GM18909 (cell line): ENCODE data around the gene ERFE.
"Not testable (repeated sequence)": the region's sequence is repeated elsewhere in the genome, so short reads cannot be mapped to it uniquely, and the experiment has no call there.

Experiments
- ATAC-seq: cut with Tn5 transposase; IDR thresholded peaks from one replicate; pipeline ENCODE4 v1.9.1; 2021; ENCODE audit warnings: mild to moderate bottlenecking; ENCODE audit not compliant: unreplicated experiment, poor library complexity

The ERFE gene

DNA sequence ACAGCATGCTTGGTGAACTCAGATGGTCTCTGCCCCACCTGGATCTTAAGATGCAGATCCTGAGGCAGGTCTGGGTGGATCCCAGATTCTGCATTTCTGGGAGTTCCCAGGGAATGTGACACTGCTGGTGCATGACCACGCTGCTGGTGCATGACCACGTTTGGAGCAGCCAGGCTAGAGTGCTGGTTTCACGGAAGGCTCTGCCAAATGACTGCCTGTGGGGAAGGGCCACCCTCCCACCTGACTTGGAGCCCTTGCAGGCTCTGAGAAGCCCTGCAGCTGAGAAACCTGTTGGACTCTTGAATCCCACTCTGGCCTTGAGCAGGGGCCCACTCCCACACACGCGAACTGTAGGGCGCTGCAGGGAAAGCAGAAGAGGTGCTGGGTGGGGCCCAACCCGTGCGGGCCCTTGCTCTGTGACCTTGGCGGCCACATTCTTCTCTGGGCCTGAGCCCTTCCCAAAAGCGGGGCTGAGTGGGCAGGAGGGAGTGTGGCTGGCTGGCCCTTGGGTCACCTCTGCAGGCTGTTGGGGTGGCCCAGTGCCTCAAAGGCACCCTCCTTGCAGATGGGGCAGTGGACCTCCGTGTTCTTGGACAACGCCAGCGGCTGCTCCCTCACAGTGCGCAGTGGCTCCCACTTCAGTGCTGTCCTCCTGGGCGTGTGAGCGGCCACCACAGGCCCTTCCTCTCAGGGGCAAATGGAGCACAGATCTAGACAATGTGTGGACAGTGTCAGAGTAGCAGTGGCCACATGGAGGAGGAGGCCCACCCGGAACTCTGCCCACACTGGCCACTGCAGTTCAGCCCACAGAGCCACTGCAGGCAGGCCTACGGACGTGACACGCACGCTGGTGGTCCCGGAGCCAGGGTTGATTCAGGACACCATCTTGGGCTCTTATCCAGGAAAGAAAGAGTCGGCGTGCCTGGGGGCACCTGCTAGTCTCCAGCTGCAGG lies 7.9 kb downstream of the ERFE start:
- no peak for ATAC-seq

DNA sequence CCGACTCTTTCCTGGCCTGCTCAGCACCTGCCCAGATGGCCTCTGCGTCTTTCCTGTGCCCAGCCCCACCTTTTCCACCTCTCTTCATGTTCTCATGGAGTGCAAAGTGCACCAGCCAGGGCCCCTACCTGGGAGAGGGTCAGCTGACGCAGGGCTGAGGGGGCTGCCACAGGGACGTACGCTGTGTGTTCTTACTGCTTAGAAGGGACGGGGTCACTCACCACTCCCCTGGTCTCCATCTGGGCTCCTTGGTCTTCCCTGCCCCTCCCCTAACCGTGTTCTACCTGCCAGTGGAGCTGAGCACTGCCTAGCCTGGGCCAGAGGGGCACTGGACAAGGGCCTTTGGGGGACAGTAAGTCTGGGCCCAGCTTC lies 8.6 kb downstream of the ERFE start:
- ATAC-seq: no peak

DNA sequence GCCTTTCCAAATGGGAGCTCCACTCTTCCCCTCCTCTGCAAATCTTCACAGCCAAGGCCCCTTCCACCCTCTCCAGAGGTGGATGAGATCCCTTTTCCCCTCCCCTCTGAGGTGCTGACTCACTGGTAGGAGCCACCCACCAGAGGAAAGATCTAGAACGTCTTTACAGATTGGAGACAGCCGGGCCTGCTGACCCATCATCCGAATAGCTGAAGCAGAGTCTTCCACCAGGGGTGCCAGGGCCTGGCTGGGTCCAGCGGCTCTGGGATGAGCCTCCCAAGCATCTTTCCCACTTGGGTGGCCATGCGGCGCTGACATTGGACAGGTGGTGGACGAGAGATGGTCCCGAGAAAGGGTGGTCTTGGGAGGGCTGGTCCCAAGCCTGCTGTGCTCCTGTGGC lies 9.0 kb downstream of the ERFE start:
- ATAC-seq: no peak

DNA sequence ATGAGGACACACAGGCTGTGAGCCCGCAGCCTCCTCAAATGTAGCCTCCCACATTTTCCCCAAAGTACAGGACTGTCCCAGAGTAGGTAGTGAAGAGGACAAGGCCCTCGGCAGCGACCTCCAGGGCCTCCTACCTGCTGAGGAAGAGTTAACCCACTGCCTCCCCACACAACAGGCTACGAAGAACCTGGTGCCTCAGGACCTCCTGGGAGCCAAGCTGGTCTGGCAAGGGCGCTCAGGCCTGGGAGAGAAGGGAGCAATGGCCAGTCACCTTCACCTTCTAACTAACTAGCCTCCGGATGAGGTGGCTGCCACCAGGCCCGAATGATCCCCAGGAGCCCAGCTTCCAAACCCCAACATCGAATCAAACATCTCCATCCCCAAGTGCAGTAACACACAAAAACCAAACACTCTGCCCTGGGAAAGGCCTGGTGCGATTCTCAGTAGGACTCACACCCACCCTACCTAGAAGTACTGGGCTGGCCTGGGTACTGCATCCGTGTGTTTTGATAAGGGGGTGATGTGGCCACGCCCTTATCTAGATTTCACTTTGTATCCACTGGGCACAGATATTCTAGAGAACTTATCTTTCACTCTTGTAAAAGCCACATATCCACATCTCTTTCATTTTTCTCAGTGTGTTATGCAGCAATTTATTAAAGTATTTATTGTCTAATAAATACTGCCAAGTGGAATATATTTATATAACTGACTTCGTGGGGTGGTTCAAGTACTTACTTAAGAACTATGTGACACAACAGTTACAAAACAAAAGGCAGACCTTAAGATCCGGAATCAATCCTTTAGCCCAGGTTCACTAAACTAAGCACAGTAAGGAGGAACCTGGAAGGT lies 9.7 kb downstream of the ERFE start:
- no peak for ATAC-seq

DNA sequence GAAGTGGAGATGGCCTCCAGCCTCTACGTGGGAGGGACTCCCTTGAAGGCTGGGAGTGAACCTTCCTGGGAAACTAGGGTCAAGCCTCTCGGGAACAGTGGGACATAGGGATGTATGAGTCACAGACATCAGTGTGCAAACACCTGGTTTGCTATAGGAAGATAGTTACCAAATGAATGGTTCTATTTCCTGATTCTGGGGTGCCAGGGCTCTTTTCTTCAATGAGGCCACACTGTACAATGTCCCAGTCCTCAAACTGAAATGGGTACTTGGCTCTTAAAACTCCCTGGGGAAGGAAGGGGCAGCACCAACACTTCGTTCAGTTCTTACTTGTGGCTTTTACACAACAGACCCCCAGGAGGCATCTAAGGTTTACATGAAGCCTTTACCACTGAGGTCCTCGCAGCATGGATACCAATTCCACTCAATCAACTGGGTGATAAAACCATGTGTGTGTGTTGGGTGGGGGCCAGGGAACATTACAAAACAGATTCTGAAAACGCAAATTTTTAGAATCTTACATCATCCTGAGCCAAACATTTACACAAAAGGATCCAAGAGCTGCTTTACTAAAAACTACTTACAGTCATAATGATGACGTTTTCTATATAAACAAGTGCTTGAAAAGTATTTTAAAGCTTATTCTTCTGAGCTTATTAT lies 10.4 kb downstream of the ERFE start:
- no peak for ATAC-seq

DNA sequence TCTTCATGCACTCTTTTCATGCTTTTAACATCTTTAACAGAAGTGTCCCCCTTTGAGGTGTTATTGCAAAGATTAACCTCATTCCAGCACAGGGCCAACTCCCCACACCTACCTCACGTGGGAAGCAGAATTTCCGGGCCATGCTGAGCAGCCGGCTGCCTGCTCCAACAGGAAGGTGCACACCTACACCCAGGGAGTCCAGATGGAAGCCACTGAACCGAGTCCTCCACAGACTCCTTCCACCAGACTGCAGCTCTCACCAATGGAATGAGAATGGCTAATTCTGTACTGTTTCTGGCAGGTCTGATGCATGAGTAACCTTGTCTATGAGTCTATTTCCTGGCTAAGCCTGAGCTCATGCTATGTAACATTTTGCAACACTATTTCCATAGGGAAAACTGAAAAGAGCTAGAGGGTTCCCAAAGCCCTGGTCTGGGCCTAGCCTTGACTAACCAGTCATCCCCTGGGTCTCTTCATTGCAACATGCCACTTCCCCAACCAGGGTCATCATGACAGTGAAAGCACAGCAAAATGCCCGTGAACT lies 11.0 kb downstream of the ERFE start:
- ATAC-seq: no peak

DNA sequence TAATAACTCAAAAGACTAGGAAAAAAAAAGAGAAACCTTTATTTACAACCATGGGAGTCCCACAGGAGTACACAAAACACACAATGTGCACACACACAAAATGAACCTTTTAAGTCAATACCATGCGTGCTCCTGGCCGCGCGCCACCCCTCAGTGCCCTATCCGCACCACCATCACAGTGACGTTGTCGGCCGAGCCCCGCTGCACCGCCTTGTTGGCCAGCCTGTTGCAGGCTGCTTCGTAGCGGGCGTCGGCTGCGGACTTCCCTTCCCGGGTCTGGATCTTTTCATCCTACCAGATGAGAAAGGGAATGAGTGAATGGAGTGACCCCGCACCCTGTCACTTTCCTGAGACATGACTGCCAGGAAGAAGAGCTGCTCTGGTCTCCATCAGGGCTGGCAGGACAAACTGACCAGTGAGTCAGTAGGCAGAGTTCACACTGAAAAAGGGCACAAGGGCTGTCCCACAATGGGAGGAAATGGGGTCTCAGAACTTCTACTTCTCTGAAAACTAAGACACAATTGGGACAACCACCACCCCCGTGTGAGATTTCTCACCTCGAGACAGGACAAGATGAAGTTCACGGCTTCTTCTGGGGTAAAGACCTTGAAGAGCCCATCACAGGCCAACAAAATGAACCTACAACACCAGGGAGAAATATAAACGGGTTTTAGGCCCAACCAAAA lies 11.8 kb downstream of the ERFE start:
- no peak for ATAC-seq

DNA sequence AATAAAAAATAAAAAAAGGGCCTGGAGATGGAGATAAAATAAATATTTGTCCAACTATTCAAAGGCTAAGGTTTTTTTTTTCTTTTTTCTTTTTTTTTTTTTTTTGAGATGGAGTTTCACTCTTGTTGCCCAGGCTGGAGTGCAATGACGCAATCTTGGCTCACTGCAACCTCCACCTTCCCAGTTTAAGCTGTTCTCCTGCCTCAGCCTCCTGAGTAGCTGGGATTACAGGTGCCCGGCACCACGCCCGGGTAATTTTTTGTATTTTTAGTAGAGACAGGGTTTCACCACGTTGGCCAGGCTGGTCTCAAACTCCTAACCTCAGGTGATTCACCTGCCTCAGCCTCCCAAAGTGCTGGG lies 12.3 kb downstream of the ERFE start:
- ATAC-seq: not testable (repeated sequence)

DNA sequence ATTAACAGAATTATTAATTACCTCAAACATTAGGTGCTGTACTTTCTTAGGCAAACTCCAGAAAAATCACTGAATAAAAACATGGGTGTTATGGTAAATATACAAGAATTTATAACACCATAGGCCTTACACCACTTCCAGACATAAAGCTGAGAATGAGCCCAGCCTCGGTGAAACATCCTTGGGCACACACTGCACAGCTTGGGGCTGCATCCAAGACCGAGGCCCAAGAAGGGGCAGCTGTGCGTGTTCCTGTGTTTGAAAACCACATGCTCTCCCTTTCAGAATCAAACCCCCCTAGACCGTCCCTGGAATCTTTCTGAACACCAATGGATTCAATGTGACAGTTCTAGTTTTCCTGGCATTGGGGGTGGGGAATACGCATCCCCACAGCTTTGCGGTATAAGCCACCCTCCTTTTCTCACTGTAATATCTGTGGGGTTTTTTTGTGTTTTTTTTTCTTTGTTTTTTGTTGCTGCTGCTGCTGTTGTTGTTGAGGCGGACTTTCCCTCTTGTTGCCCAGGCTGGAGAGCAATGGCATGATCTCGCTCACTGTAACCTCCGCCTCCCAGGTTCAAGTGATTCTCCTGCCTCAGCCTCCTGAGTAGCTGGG lies 12.9 kb downstream of the ERFE start:
- no peak for ATAC-seq

DNA sequence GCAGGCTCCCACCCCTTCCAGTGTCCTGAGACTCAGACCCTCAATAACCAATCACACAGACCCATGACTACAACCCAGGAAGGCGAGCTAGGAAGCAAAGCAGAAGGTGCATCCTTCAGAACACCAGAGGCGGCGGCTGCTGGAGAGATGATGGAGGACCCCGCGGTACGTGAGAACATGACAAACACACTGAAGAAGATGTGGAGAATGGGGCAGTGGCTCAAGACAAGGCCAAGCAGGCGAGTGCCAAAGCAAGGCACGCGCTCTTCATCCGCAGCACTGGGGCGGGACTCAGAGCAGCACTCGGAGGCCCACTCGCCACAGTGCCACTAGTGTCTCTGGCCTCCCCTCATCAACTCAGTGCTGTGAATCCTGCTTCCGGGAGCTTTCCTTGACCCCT lies 13.7 kb downstream of the ERFE start:
- no peak for ATAC-seq

DNA sequence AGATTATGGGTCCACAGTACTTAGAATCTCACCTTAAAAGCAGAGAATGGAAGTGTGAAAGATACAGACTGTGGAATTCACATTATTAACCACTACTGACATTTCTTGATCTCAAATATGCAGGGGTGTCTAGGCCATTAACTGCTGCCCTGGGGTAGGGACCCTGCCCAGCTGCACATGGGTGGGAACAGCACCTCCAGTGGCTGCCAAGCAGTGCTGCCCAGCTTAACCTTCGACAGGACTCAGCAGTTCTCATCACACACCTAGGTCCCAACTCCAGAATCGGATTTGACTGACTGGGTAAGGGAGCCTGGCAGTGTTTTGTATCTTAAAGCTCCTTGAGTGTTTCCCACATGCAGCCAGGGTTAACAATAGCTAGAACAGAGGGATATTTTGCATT lies 14.9 kb downstream of the ERFE start:
- no peak for ATAC-seq

DNA sequence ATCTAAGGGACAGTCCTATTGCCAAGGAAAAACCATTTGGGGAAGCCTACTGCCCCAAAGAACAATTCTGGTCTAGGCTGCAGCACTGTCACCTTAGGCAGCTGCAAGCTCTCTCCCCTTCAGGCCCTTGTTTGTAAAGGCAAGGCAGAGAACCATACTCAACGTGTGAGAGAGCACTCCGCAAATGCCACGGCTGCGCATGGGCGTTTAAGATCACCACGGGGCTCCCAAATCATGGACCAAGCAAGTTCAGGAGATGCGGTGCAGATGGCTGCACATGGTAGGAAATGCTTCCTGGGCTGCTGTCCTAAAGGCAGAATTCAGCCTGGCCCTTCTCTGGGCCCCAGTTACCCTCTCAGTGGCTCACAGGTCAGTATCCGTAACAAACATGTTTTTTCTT lies 15.5 kb downstream of the ERFE start:
- no peak for ATAC-seq

DNA sequence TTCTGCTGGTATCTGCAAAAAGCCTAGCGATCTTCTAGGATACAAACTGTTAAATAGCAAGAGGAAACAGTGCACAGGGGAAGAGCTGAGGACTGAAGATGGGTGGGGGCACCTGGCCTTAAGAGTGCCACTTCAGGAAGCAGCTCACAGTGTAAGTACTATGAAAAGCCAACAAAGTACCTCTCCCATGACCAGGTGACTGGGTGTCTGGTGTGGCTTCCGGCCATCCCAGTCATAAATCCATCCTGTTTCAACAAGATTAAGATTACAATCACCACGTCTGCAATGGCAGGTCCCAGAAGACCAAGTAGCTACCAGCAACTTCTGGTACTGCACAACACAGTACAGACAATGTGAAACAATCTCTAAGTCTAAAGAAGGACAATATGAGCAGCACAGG lies 15.9 kb downstream of the ERFE start:
- ATAC-seq: no peak

DNA sequence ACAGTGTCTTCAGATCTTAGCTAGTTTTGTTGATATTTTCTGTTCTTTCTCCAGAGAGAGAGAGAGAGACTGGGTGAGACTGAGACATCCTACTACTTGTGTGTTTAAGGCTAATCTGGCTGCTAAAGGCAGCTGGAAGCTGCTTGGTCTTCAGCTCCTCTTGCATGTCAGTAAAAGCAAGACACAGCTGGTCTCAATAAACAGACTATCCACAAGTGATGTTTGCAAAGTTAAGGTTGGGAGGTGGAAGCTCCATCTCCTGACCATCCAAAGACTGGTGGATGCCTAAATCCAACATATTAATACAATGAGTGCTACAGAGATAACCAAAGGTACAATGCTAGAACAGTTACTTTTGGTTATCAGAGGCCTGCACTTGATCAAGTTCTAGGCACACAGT lies 17.8 kb downstream of the ERFE start:
- ATAC-seq: no peak

DNA sequence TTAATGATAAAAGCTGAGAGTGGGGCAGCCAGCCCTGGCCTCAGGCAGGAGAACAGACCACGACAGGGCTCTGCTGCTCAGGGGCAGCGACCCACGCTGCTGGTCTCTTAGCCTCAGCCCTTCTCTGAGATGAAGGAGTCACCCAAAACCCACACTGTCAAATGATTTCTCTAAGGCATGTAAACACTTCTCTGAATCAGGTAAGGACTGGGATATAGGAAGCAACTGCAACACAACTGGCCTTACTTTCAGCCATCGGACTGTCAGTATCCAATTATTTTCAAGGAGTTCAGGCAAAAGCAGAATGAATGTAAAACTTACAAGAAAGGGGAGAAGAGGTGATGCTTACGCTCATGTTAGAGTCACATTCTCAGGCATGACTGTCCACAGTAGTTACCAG lies 21.8 kb downstream of the ERFE start:
- no peak for ATAC-seq

DNA sequence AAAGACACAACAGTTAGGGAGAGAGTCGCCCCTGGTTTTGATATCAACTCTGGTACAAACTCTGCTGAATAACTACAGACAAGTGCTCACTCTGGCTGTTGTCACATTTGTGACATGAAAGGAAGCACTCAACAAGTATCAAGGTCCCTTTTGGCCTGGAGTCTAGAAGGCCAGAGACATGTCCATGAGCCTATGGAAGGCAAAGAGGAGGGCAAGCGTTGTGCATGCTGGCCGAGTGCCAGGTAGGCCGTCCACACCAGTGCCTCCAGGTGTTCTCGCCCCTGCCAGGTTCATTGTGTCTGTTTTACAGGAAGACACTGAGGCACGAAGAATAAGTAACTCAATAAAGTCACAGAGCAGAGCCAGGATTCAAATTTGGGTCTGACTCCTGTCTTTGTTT lies 23.6 kb downstream of the ERFE start:
- ATAC-seq: no peak

DNA sequence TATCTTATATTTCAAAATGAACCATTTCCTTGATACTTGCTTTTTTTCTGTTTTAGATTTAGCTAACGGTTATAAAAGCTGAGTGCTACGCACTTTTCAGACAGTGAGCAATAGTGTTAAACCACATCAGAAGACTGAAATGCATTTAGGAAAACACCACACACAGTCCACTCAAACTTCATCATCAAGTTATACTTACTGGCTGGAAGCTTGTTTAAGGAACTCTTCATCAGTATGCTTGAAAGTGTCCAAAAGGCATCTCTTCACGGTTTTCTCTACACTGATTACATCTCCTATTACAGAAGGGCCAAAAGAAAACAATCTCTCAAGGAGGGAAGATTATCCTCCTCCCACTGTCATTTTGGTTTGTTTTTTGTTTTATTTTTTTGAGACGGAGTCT lies 25.1 kb downstream of the ERFE start:
- ATAC-seq: no peak

DNA sequence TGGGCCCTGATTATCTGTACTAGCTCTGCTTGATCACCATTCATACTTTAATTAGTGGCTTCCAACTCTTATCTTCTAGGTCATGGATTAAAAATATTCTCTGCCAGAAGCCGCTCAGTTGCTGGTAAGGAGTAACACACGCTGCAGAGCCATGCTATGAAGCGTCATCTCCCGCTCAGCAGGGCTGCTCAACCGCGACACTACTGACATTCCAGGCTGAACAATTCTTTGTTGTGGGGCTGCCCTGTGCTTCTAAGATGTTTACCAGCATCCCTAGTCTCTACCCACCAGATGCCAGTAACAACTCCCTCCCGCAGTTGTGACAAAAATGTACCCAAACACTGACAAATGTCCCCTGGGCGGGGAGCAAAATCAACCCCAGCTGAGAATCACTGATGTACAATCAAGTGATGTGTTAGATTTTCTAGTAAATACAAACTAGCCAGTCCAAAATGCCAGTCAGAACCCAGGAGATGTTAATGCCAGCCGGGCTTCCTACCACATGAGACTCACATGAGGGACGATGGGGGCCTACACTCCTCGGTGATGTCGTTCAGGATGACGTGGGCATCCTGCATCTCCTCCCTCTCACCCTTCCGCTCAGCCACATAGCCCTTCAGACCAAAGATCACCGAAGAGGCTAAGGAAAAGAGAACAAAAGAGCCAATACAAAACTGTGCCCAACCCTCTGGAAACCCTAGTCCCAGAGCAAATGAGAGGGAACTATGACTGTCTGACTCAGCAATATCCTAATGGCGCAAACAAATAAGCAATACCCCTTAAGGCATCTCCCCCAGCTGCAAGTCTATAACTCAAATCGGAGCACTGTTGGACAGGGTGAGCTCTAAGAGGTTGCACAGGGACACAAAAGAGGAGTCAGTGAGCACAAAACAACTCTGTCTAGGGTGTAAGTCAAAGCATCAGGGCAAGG lies 29.1 kb downstream of the ERFE start:
- ATAC-seq: no peak

DNA sequence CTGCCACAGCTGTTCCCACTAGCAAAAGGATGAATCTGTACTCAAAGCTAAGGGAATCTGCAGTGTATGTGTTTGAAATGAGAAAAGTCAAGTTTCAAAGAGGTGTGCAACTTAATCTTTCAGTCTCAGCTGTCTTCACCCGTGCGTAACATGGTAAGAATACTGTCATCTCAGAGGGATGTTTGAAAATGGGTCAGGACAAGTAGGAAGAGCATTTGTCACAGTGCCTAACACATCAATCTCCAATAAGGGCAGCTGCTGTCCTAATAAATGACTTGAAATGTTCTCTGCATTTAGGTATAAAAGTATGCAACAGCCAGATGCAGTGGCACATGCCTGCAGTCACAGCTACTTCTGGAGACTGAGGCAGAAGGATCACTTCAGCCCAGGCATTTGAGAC lies 31.7 kb downstream of the ERFE start:
- ATAC-seq: no peak
